Measurements from ENCODE around the gene AKAP7.

- TF ChIP-seq, protein P1, sequence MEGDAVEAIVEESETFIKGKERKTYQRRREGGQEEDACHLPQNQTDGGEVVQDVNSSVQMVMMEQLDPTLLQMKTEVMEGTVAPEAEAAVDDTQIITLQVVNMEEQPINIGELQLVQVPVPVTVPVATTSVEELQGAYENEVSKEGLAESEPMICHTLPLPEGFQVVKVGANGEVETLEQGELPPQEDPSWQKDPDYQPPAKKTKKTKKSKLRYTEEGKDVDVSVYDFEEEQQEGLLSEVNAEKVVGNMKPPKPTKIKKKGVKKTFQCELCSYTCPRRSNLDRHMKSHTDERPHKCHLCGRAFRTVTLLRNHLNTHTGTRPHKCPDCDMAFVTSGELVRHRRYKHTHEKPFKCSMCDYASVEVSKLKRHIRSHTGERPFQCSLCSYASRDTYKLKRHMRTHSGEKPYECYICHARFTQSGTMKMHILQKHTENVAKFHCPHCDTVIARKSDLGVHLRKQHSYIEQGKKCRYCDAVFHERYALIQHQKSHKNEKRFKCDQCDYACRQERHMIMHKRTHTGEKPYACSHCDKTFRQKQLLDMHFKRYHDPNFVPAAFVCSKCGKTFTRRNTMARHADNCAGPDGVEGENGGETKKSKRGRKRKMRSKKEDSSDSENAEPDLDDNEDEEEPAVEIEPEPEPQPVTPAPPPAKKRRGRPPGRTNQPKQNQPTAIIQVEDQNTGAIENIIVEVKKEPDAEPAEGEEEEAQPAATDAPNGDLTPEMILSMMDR (IDR thresholded peaks at IDR 0.05) = no peak
- no peak for TF ChIP-seq POLR2A (IDR thresholded peaks at IDR 0.05)
- TF ChIP-seq POLR2AphosphoS5 (IDR thresholded peaks at IDR 0.05) = no peak
- TF ChIP-seq EP300 (IDR thresholded peaks at IDR 0.05) = no peak
These were observed 77.6 kb downstream of the AKAP7 start for GRCh38 chr6:131212913-131213312.

All from suprapubic skin (tissue), 4 donors.